NCI-H2081 treated with DMSO at 0.1 percent for 48 hours (cell line): ENCODE data around the gene PTPRH.
"Not testable (repeated sequence)": the region's sequence is repeated elsewhere in the genome, so short reads cannot be mapped to it uniquely, and the experiment has no call there.

Experiments used
- DNase-seq: peaks from one replicate; lab custom pipeline; 2025; lab: John Stamatoyannopoulos, UW

PTPRH gene

DNA sequence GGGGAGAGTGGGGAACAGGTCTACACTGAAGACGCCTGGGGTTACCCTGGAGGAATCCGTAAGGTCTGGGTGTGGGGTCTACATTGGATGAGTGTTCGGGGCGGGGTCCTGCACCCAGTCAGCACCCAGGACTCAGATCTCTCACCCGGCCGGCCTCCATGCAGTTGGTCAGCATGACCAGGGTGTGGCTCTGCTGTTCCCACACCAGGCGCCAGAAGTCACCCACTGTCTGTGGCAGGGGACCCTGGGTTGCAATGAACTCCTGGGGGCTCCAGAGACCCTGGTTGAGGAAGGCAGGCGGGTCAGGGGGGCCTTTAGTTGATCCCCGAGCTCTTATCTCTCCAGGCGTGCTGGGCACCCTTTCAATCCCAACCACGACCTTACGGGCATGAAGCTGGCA is 23.2 kb downstream of the PTPRH start:
- no peak for DNase-seq

DNA sequence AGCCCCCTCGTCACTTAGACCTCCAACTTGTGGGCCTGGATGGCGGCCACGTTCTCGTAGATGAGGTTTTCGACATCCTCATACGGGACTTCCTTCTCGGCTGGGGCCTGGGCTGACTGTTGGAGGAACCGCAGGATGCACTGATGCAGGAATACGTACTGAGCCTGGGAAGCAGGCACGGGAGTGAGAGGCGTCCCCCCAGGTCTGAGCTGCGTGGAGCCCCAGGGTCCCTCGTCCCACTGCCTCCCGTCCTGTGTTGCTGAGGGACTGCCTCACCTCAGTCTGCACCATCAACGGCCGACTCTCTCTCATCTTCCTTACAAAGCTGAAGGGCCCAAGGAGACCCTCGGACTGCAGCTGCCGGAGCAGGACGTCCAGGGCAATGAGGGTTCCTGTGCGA is 27.6 kb downstream of the PTPRH start:
- no peak for DNase-seq

DNA sequence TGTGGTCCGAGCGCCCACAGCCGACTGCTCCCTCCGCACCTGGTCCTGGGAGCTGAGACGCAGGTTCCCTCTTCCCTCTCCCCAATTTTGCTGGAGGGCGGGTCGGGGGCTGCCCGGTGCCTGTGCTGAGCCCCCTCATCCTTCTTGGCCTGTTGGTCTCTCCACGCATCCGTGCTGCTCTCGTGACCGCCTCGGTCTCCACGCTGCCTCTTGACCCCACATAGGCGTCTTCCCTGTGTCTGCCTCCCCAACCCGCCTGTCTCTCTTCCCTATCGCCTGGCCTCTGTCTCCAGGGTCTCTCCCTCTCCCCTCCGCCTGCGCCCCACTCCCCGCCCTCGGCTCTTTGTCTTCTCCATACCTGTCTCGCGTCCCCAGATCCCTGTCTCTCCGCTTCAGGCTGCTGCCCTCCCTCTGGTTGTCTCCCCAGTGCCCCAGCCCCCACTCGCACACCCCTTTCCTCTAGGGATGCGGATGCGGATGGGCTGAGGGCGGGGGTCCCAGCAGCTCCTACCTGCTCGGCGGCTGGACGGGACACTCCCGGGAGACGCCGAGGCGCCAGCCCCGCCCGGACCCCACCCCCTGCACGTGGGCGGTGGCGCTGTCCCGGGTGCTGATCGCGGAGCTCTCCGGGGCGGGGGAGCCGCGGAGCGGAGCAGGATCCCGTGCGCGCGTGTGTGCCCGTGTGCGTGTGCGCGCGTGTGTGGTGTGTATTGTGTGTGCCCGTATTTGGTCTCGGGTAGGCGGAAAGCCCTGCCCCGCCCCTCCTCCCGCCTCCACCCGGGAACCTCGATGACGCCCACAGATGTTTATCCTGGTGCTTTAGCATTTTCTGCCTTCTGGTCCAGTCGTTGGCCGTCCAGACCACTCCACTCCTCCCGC is 29.5 kb downstream of the PTPRH start, which contains the start of gene SYT5:
TSS of gene SYT5 (minus strand) at position 684 of the 879 bp plus-strand sequence. CDS start 1,248 bp downstream, outside the sequence.
- no peak for DNase-seq

DNA sequence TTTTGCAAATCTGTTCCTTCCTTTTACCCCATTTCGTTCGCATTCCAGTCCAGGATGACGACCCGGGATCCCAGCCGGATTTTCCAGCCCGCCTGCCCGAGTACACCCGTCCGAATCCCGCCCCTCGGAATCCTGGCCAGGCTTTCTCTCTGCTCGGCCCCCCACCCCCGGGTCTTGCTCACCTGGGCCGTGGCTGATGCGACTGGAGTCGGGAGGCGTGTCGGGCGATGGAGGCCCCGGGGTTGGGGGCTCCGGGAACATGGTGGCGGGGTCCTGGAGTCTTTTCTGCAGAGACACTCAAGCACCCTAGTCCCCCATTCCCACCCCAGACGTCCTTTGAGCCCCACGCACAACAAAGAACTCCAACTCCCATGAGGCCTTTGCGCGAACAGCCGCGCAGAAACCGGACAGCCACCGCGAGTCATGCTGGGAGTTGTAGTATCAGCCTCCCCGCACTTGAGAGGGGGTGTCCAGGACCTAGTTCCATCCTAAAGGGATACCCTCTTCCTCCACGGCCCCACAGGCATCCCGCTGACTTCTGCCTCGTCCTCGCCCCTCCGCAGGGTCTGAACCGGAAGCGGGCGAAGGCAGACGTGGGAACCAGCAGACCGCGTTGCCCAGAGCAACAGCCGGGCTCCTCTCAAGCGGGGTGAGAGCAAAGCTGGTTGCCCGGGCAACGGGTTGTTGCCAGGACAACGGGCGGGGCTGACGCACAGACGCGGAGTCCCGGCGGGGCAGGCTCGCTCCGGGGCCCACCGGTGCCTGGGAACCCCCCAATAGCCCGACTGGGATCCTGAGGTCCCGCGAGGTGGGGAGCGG is 30.3 kb downstream of the PTPRH start:
- no peak for DNase-seq

DNA sequence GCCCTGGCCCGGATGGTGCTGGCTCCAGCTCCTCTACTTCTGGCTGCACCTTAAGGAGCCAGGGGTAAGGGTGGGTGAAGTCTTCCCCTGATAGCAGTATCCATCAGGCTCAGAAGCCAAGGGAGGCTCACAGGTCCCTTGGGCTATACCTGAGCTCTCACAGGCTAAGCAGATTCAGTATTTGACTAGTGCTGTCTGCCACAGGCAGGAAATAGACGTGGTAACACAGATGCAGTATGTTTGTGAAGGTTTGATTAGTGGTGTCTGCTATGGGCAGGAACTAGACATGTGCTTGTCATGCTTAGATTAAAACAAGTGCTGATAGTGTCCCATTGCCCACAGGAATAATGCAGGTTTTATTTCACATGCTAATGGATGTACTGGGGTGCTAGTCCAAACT is 33.2 kb downstream of the PTPRH start:
- no peak for DNase-seq

DNA sequence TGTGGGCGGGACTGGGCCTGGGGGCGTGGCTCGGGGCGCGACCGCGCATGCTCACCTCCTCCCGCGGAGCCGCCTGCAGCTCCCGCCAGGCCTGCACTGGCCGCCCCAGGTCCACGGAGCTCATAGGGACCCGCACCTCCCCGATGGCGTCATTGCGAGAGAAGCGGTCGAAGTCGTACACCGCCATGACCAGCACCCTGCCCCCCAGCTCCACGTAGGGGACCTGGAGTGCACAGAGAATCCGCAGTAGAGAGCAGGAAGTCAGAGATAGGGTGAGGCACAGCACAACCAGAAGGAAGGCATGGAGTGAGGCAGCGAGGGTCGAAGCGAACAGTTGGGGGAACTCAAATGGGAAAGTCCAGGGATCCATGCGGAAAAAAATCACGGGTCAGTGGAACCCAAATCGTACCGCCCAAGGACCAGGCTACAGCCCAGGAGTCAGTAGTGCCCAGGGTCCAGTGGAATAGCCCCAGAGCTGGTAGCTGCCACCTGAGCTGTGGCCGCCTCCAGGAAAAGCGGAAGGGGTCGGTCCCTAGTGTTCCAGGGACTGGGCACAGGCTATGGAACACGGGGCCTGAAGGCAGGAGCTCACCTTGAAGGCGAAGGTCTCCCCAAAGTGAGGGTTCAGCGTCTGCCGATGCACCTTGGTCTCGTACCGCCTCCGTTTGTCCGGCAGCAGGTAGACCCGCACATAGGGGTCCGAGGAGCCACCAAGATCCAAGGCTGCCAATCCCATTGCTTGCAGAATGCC is 34.0 kb downstream of the PTPRH start:
- no peak for DNase-seq

- no peak for DNase-seq
Observed at GRCh38 chr19:55174425-55175116, 34.7 kb downstream of the PTPRH start.

DNA sequence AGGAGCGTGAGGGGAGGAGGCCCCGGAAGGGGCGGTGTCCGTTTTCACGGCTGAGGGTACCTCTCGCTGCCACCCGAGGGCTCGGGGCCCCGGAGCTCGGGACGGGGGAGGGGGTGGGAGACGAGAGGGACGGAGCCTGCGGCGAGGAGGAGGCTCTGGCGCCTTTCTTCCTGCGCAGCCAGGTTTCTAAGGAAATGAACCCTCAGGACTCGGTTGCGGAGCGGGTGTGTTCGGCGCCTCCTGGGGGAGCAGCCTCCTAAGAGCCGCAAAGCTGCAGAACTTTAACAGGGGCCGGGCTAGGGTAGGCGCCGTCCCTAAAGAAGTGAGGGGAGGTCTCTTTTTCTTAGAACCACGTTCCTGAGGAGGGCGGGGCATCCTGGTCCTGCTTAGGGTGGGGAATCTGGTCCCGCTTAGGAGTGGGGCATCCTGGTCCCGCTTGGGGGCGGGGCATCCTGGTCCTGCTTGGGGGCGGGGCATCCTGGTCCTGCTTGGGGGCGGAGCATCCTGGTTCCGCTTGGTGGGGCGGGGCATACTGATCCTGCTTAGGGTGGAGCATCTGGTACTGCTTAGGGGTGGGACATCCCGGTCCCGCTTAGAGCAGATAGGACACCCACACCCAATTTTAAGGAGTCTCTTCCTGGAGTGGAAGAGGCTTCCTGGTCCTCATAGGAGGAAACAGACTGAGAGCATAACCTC is 35.4 kb downstream of the PTPRH start:
- DNase-seq = no peak

DNA sequence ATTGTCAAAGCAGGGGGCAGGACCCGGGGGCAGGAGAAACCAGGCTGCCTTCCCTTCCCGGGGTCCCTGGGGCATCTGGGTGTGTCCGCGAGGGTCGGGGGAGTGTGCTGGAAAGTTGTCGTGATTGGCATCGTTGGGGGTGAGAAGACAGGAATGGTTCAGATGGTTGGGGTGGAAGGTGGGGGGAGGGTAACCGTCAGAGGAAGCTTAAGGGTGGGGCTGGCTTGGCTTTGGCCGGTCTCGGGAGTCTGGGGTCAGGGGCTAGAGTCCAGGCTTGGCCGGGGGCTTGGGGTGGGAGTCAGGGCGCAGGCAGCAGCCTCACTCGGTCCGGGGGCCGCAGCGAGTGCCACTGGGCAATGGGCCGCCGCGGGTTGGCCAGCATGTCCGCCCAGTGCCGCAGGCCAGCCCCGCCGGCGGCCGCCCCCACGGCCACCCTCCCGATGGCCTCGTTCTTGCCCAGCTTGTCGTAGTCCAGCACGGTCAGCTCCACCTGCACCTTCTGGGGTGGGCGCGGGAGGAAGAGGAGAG is 36.1 kb downstream of the PTPRH start:
- DNase-seq = no peak

DNA sequence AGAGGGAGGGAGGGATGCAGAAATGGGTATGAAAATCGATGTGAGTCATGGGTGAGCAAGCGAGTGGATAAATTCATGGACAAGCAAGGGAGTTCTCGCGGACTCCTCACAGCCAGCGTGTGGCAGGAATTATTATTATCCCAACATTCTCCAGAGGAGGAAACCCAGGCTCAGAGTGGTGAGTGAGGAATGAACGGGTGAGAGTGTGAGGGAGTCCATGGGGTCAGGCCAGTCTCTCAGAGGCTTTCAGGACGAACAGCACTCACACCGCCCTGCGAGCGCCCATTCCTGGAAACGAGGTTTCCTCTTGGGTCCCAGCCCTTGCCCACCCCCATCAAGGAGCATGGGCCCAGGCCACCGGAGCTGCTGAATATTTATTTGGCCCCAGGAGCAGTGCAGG is 36.6 kb downstream of the PTPRH start:
- DNase-seq = no peak

GRCh38 chr19:55172318-55172717 is 37.0 kb downstream of the PTPRH start:
- not testable (repeated sequence) for DNase-seq

- no peak for DNase-seq
Observed at GRCh38 chr19:55171440-55171839, 37.9 kb downstream of the PTPRH start.

DNA sequence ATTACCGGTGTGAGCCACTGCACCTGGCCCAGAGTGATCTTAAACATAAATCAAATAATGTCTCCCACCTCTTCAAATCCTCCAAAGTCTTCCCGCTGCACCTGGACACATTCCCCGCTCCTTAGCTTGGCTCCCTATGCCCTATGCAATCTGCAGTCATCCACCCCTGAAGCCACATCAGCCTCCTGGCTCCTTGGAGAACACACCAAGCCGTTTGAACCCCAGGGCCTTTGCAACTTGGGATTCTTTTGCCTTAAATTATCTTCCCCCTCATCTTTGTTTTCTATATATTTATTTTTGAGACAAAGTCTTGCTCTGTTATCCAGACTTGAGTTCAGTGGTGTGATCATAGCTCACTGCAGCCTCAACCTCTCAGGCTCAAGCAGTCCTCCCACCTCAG is 40.2 kb downstream of the PTPRH start:
- no peak for DNase-seq

DNA sequence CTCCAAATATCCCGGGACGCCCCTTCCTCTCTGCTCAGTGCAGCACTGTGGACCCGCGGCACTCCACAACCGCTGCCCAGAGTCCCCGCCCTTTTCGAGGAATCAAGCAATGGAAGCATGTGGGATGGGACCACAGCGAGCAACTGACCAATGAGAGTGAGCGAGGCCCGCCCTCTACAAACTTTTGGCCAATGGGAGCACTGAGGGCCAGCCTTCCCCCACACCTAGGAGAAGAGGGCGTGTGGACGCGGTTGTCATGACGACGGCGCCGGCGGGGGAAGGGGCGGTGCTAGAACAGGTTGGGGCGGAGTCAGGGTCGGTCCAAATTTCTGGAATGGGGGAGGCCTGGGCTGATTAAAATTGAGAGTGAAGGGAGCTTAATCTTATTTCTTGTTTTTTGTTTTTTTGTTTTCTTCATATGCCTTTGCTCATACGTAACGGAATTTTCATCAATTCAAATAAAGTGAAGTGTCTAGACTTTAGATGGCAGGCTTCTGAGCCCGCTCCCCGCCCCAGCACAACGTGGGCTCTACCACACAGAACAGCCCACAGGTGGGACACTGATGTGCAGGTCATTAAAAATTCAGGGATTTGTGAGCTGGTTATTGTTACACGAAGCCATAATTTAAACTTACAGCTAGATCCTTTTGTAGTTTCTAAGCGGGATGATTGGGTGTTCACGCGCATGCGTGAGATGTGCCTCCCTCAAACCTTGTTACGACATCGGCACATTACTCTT is 42.6 kb downstream of the PTPRH start, which contains the start of gene DNAAF3:
TSS of gene DNAAF3 (minus strand) at position 84 of the 739 bp plus-strand sequence. CDS start 200 bp downstream, outside the sequence.
- DNase-seq = peak; percentile 90

- no peak for DNase-seq
Observed at GRCh38 chr19:55165952-55166529, 43.3 kb downstream of the PTPRH start.

DNA sequence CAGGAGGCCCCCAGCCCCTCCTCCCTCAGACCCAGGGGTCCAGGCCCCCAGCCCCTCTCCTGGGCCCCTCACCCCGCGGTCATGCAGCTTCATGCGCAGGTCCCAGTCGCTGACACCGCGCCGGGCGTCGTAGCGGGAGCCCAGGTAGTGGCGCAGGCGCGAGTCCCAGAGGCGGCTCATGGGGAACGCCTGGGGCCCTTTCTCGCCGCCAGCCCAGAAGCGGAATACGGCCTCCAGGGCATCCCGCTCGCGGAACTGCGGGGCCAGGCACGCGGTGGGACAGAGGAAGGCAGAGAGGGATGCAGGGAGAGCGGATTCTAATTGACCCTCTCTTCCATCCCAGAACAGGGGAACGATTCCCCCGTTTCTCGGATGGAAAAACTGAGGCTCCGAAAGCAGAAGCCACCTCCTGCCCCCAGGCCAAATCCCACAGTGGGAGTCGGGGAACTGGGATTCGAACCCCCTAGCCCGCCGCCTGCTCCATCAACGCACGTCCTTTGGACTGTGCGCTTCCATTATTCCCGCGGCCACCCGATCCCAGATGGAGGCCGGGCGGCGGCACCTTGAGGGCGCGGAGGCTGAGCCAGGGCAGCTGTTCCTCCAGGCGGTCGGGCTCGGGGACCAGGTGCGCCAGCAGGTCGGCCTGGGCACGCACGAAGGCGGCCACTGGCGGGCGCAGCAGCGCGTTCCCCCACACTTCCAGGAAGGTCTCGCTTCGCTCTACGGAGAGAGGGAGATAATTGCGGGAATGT is 47.6 kb downstream of the PTPRH start:
- no peak for DNase-seq

DNA sequence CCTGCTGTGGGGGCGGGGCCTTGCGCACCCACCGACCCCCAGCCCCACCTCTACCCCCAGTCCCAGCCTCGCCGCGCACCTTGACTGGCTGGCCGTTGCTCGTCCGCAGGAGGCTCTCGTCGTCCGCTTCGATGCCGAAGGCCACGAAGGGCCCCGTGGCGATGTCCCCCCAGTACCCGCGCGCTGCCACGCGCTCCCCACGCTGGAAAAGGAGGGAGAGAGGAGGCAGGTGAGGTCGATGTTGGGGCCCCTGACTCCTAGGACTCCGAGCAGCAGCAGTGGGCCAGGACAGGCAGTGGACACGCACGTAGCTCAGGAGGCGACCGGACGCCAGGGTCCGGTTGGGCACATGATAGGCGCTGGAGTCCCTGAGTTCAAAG is 48.3 kb downstream of the PTPRH start:
- DNase-seq = no peak

GRCh38 chr19:55160128-55160985 is 48.9 kb downstream of the PTPRH start:
- peak; percentile 56 for DNase-seq
